OCI-LY1 (cell line): ENCODE results near the gene PLD6.

Experiments used
- CTCF ChIP-seq: fragments of 200-600 bp; sonication (generic), shearing (Covaris generic); IDR thresholded peaks from 2 replicates; pipeline ENCODE4 v1.5.1; 2017; ENCODE audit warnings: mild to moderate bottlenecking, antibody characterized with exemption, low read length, moderate library complexity, mixed read lengths
- EZH2 ChIP-seq: fragments of 200-600 bp; sonication (generic), shearing (Covaris generic); IDR thresholded peaks from 2 replicates; pipeline ENCODE4 v1.8.0; 2017; ENCODE audit warnings: borderline replicate concordance, mixed run types, mild to moderate bottlenecking, antibody characterized with exemption, low read length, moderate library complexity, mixed read lengths

GRCh38 chr17:17151055-17151454, 55.1 kb downstream of the PLD6 start:
- TF ChIP-seq CTCF (no peak), EZH2 (no peak)
